ENCODE results near the gene RASSF1. TPM values are rescaled to one million over a fixed set of nuclear protein-coding genes. Genes with fewer than 3 reads are reported as not detected.

Gene RASSF1
- total RNA-seq, 1 experiment from 2014 or later = 15.8 TPM

DNA sequence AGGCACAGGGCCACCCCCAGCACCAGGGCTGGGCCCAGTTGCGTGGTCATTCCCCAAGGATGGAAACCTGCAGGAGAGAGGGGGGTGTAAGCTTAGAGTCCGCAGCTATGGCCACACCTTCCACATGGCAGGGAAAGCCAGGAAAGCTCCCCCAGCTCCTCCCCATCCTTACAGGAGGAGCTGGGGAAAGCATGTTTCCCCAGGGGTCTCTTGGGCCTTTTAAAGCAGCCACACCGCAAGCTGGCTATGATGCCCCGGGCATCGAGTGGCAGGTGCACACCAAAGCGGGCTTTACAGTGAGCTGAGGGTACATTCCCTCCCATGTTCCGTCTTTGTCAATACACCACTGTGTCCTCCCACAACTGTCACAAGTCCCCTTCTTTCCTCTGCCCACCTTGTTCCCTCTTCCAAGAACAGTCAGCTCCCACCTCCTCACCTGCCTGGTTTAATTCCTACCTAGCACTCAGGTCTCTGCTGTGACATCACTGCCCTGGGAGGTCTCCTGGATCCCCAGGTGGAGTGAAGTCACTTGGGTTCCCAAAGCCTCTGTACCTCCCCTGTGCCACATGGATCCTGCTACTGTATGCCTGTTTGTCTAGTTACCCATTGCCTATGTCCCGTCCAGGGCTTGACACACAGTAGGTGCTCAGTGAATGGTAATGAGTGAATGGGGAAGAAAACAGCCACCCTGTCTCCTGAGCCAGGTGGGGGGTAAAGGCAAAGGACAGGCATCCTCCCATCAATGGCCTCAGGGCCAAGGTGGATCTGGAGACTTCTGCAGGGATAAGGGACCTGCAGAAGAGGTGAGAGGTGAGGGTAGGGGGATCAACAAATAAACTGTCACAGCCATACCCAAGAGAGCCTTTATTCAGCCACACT, 44.8 kb downstream of the RASSF1 start:
- no CpG with 5 or more reads among the region's 8 CpGs for WGBS (ENCODE audit: extremely low coverage, insufficient read length, low lambda C conversion rate)
- Mint-ChIP-seq H3K4me1 (peaks cover 25 to 27% of the 10 kb centered on the region in 2 experiments), H3K4me3 (no peak overlapping the region)

More for the DNA sequence above, 44.8 kb downstream of the RASSF1 start:
- no peak overlapping the region for H4K91ac ChIP-seq (ENCODE audit: insufficient read length, low read depth, low read length)
- H3K4me1 ChIP-seq (ENCODE audit: insufficient read depth, low read length) = no peaks in the 10 kb centered on the region
- H4K5ac ChIP-seq (ENCODE audit: insufficient read length, low read depth, low read length) = no peak overlapping the region
- H3K23ac ChIP-seq (ENCODE audit: insufficient read length, low read depth, low read length) = no peak overlapping the region
- DNase-seq = no peak
- H4K20me1 ChIP-seq (ENCODE audit: control insufficient read depth, insufficient read depth, insufficient read length) = no peaks in the 10 kb centered on the region
- no peaks in the 10 kb centered on the region for H3K9me3 ChIP-seq (ENCODE audit: control insufficient read depth, low read depth, low read length)
- no peak overlapping the region for H3K14ac ChIP-seq (ENCODE audit: insufficient read depth, low read length)
- no peaks in the 10 kb centered on the region for H3K27me3 Mint-ChIP-seq (ENCODE audit: low read depth)
- no peak overlapping the region for H3K18ac ChIP-seq (ENCODE audit: insufficient read length, low read depth, low read length)
- H3K56ac ChIP-seq (ENCODE audit: insufficient read length, low read depth, low read length) = no peak overlapping the region
- no peak overlapping the region for H3K27ac ChIP-seq (ENCODE audit: insufficient read length, low read depth, low read length)
- no peak for TF ChIP-seq CTCF (conservative IDR thresholded peaks at IDR 0.05)
- H2AK5ac ChIP-seq (ENCODE audit: insufficient read length, low read length) = no peak overlapping the region
- H2AFZ ChIP-seq (ENCODE audit: low read length) = no peak overlapping the region
- H3K79me2 ChIP-seq (ENCODE audit: insufficient read depth, low read length) = peaks cover 3% of the 10 kb centered on the region; the same call in 1 of the 2 replicates
- no peaks in the 10 kb centered on the region for H3K27me3 ChIP-seq (ENCODE audit: insufficient read depth, low read length)
- no peaks in the 10 kb centered on the region; a peak in 1 of 5 replicates for H3K9me3 Mint-ChIP-seq
- H3K4ac ChIP-seq (ENCODE audit: low read depth, low read length) = no peak overlapping the region
- H3K23me2 ChIP-seq (ENCODE audit: insufficient read length, low read depth, low read length, poor library complexity, severe bottlenecking) = peaks cover 11% of the 10 kb centered on the region
- H2BK15ac ChIP-seq (ENCODE audit: low read depth, low read length) = no peak overlapping the region
- H2BK20ac ChIP-seq (ENCODE audit: low read depth, low read length, poor library complexity, severe bottlenecking) = no peak overlapping the region
- H3T11ph ChIP-seq (ENCODE audit: low read length) = no peak overlapping the region
- H4K8ac ChIP-seq (replicated peaks; ENCODE audit: insufficient read length, low read depth, low read length) = no peak overlapping the region
- H3K27ac Mint-ChIP-seq = no peak overlapping the region
- H2BK120ac ChIP-seq (ENCODE audit: low read depth, low read length, poor library complexity, severe bottlenecking) = no peak overlapping the region
- H3K9ac ChIP-seq (ENCODE audit: extremely low read depth, insufficient read length, low read length) = no peak overlapping the region
- no peaks in the 10 kb centered on the region for H3K79me1 ChIP-seq (ENCODE audit: insufficient read depth, low read depth, low read length, poor library complexity, severe bottlenecking)
- no peak overlapping the region for H2BK5ac ChIP-seq (ENCODE audit: insufficient read length, low read length)
- no peak overlapping the region for H3K4me2 ChIP-seq (ENCODE audit: insufficient read depth, insufficient read length, low read length)
- peaks cover 7 to 12% (median 7%) of the 10 kb centered on the region in 3 experiments; a peak in 4 of 7 replicates for H3K36me3 Mint-ChIP-seq (ENCODE audit: insufficient read depth in 1 of 3, low read depth in 3 of 3)
- H2BK12ac ChIP-seq (ENCODE audit: insufficient read length, low read depth, low read length) = no peak overlapping the region
